ENCODE data around the gene SYTL3.

The SYTL3 gene

DNA sequence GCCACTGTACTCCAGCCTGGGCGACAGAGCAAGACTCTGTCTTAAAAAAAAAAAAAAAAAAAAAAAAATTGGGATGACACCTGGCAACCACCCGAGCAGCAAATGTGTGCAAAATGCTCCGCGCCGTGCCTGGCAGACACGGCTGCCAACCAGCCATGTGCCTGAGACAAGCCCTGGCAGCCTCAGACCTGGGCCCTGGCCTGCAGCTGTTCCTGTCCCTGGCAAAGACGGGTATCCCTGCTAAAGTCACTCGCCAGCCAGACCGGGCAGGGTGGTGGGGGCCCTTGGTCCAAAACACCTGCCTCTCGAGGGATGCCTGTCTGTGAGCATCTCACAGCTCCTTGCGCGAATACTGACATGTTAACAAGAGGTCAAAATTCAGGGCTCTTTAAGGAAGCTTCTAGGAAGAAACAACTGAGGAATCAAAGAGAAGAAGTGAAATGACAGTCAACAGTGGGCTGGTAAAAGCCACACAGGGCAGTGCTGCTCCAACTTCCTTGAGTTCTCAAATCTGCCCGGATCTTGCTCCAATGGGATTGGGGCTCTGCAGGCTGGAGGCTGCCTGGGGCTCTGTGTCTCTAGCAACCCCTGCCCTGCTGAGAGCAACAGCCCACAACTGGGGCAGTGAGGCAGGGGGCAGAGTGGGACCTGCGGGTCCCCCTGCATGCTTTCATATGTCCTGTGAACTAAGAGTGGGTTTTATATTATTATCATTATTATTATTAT, 53.4 kb downstream of the SYTL3 start:
- no peak for DNase-seq

- peak; percentile 82 for DNase-seq
These were observed 54.3 kb downstream of the SYTL3 start for GRCh38 chr6:158703837-158704822.

DNA sequence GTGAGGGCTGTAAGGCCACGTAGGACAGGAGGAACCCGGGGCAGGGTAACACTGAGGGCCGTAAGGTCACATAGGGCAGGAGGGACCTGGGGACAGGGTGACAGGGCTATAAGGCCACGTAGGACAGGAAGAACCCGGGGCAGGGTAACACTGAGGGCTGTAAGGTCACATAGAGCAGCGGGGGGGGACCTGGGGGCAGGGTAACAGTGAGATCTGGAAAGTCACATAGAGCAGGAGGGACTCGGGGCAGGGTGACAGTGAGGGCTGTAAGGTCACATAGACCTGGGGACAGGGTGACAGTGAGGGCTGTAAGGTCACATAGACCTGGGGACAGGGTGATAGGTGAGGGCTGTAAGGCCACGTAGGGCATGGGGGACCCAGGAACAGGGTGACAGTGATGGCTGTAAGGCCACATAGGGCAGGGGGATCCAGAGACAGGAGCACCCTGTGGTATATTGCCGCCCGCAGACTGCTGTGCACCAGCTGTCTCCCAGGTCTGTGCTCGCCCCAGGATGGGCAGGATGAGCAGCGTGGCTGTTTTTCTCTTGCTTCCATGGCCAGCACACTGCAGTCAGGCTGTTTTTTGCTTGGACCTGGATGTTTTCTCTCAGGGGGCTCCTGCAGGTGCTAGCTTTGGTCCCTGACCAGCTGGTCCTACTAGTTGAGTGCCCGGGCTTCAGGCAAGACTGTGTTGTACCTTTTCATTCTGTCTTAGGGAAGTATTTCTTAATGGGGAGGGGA, 55.7 kb downstream of the SYTL3 start:
- DNase-seq = no peak

DNA sequence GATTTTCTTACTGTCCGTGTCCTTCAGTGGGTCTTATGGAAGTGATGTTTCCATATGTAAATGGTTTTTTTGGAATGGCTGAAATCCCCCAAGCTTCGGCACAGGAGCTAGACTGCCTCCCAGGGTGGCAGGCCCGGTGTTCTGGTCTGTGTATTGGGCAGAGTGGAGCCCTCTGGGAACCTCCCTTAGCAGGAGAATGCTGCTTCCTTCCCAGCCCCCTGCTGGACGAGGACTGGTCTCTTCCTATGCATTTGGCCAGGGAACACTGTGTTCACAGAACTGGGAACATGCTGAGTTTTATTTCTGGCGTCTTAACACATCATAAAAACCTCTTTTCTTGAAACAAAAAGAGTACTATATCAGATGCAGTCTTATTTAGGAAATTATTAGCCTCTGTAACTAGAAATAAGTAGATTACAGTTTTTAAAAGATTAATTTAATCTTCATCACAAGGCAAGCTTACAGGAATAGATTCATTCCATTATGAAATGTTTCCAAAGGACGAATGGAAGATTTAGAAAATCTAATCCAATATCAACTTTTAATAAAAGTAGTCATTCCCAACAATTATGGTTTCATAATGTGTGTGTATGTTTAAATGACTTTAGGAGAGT, 56.6 kb downstream of the SYTL3 start:
- DNase-seq = no peak

GRCh38 chr6:158707120-158707820, 57.4 kb downstream of the SYTL3 start:
- no peak for DNase-seq

DNA sequence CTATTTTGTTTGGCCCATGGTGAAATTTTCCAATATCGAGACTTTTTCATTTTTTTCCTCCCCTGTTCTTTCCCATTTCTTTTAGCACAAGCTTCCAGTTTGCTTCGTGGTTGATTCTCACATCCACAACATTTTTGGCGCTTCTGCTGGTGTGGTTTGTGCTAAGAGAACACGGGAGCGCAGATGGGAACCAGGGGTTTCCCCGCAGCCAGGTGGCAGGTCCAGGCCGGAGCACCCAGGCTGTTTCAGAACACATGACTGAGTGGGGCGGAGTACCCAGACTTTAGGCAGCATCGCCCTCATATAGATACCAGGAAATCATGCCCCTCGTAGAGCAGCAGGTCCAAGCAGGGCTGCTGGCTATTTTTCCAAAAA, 58.0 kb downstream of the SYTL3 start:
- DNase-seq = no peak

DNA sequence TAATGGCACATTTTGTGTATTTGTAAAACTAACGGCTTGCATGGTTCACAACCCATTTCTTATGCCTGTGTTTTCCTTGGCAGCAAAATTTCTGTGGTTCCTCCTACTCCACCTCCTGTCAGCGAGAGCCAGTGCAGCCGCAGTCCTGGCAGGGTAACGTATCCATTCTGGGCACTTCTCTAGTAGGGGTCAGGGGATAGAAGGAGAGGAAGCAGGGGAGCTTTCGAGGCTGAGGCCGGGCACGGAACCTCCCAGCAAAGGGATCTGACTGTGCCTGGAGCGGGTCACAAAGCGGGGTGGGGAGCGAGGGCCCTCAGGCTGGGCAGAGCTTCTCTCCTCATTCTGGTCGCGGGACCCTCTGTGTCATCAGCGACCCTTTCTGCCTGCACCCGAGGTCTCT, 58.4 kb downstream of the SYTL3 start:
- no peak for DNase-seq

DNA sequence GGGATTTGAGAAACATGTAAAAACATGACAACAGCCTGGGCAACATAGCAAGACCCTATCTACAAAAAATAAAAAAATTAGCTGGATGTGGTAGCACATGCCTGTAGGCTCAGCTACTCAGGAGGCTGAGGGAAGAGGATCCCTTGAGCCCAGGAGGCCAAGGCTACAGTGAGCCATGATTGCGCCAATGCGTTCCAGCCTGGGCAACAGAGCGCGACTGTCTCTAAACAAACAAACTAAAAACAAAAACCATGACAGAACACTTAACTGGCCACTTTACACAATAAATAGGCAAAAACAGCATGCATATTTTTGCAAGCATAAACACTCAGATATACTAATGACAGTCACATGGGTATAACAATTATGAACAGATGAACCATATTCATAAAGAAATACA, 60.0 kb downstream of the SYTL3 start:
- no peak for DNase-seq

GRCh38 chr6:158711264-158711663, 61.4 kb downstream of the SYTL3 start:
- no peak for DNase-seq

GRCh38 chr6:158713469-158713868, 63.6 kb downstream of the SYTL3 start:
- no peak for DNase-seq

DNA sequence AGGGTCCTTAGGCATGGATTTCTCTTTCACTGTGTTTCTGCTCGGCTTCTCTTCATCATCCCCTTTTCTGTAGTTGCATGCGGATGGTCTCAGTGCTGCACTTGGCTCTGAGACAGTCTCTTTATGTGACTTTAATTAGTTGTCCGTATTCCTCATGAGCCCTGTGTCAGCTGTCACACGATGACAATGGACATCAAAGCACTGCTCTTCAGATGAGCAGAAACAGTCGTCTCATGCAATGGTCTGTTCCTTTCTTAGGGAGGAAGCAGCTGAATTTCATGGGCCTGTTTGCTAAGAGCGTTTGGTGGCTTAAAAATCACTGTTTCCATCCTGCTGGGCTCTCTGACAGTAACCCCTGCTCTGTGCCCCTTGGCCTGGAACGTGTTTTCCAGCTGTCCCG, 64.9 kb downstream of the SYTL3 start:
- DNase-seq = no peak

- DNase-seq = peak; percentile 55
These were observed 65.8 kb downstream of the SYTL3 start for GRCh38 chr6:158715330-158716311.

DNA sequence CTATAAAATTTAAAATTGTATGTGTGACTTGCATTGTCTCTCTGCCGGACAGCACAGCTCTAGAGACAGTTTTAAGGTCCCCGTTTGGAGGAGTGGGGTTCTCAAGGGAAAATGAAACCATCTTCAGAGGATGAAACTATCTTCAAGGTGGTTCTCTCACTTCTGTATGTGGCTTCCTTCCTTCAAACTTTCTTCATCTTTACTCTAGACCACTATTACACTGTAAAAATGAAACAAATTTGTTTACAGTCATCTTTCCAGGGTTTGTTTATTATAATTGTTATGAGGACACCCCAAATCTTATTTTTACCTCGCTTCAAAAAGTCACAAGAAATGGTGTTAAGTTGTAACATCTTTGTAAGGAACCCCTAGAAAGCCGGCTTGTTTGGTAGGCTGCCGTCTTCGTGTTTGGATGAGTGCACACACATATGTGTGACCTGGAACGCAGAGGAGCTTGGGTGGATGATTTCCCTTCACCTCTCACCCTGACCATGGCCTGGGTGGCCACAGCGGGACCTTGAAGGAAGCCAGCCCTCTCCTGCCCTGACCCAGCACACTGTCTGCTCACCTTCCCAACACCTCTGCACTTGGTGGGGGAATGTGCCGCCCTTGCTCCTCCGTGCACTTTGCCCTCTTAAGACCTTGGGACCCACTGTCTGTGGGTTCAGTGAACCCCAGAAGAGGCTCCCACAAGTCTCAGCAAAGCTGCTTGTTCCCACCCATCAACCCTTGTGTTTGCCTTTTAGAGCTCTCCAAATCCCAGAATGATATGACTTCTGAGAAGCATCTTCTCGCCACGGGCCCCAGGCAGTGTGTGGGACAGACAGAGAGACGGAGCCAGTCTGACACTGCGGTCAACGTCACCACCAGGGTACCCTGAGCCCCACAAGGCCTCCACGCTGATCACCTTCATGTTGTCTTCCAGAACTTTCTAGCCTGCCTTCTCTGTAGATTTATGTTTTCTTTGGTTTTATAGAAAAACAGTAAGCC, 67.8 kb downstream of the SYTL3 start:
- peak; percentile 55 for DNase-seq

DNA sequence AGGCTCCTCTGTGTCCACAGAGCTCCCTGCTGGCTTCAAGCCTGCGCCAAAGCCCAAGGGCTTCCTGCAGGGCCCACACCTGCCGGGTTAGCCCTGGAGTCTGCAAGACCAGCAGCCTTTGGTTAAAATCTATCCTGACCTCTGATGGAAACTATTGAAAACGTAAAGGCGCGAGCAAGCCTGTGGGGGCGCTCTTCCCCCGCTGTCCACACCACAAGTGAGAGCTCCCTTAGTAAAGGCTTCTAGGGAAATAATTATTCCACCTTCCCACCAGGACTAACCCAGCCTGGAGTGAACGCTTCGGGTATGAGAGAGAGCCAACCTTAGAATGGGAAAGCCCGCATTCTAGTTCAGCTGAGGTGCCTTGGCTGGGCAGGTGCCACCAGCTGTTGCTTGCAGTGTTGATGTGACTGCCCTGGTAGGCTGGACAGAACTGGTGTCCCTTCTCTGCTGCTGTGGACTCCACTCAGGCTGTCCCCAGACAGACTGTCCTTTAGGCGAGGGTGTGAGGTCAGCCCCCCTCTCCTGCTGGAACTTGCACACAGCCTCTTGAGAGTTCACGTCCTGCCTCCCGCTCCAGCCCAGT, 68.7 kb downstream of the SYTL3 start:
- DNase-seq = no peak

- DNase-seq = no peak
These were observed 72.4 kb downstream of the SYTL3 start for GRCh38 chr6:158722176-158722729.

GRCh38 chr6:158725704-158726103, 75.8 kb downstream of the SYTL3 start:
- DNase-seq = no peak

- DNase-seq = no peak
These were observed 80.2 kb downstream of the SYTL3 start for GRCh38 chr6:158729906-158730540.

DNA sequence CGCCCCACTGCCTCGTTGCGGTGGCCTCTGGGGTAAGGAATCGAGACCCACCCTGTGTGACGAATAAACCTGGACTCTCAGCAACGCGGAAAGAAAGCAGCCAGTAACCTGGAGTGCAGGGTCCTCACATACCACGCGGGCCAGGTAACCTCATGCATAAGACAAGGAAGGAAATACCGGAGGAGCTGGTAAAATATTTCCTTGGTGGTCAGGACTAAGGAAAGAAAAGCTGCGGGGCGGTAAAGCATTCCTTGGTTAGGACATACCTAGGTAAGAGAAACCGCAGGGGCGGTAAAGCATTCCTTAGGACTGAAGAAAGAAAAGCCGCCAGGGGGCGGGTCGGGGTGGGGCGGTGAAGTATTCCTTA, 80.7 kb downstream of the SYTL3 start:
- no peak for DNase-seq

DNA sequence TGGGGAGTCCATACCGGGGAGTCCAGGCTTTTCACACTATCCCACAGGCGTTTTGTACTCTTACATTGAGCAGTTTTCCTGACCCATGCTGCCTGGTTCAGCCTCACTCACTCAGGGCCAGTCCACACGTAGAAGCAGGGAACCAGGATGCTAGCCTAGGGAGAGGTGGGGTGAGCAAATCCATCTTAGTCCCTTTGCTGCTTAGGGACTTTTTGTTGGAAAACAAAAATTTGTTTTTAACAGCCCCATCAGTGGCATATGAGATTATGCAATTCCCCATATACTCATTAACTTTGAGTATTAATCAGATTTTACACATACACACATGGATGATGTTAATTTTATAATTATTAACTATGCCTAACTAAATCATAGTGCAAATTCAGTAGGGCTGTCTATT, 85.2 kb downstream of the SYTL3 start:
- no peak for DNase-seq

Measured in CD4-positive, alpha-beta T cell treated with Interleukin-15 for 1 hour (primary cell).